Adrenal gland (tissue), 5 donors: ENCODE results near the gene BCL2L1.

Experiments used
- CTCF ChIP-seq, 6 experiments: fragments of 450-650 bp in 4 of 6; fragments of 200-600 bp in 2 of 6; sonication (generic) in 1 of 6; IDR thresholded peaks; 1 replicate in 5 of 6; 2 replicates in 1 of 6; pipeline versions ENCODE4 v1.5.1 to v1.8.0; 2016 to 2021; ENCODE audit warnings: antibody characterized with exemption in 6 of 6, mild to moderate bottlenecking in 2 of 6, moderate library complexity in 1 of 6
- POLR2A ChIP-seq, 2 donors: fragments of 450-650 bp; IDR thresholded peaks; one replicate each; pipeline ENCODE4 v1.6.1; 2017; ENCODE audit warnings: antibody characterized with exemption in 2 of 2, mild to moderate bottlenecking in 2 of 2, moderate library complexity in 1 of 2
- donor health status: DM: no; HTN: no; CAD: no.

GRCh38 chr20:31669876-31670275 lies 52.8 kb downstream of the BCL2L1 start:
- TF ChIP-seq CTCF (IDR thresholded peaks at IDR 0.05) (no peak), POLR2A (IDR thresholded peaks at IDR 0.05) (no peak)
